Muscle of leg (tissue), 11 donors: ENCODE data around the gene PRPSAP1. TPM values are rescaled to one million over a fixed set of nuclear protein-coding genes. Genes with fewer than 3 reads are reported as not detected.

Experiments
- DNase-seq: peaks from one replicate; pipeline ENCODE4 v3.0.0; 2013
- H3K27ac ChIP-seq: one replicate; pipeline ENCODE4 v1.5.1; 2013; ENCODE audit warnings: mild to moderate bottlenecking, low read length, control low read depth
- H3K27me3 ChIP-seq: one replicate; pipeline ENCODE4 v1.6.1; 2013; ENCODE audit warnings: low read length; ENCODE audit not compliant: control insufficient read depth, insufficient read depth
- H3K36me3 ChIP-seq: one replicate; pipeline ENCODE4 v1.6.1; 2013; ENCODE audit warnings: low read length; ENCODE audit not compliant: control insufficient read depth, insufficient read depth
- H3K4me1 ChIP-seq: one replicate; pipeline ENCODE4 v1.6.1; 2013; ENCODE audit warnings: low read length; ENCODE audit not compliant: control insufficient read depth, insufficient read depth
- H3K4me3 ChIP-seq: one replicate; pipeline ENCODE4 v1.5.1; 2013; ENCODE audit warnings: low read length, control low read depth
- H3K9me3 ChIP-seq: replicated peaks from 2 replicates; pipeline ENCODE4 v1.6.1; 2013; ENCODE audit warnings: low read depth, low read length; ENCODE audit not compliant: control insufficient read depth
- WGBS: methylation state at CpG from one replicate; pipeline ENCODE4 v1.1.5; 2013; ENCODE audit warnings: missing lambda C conversion rate; ENCODE audit not compliant: insufficient coverage; 5-methylcytosine and 5-hydroxymethylcytosine counted together
- polyA plus RNA-seq, 8 donors: library from polyadenylated mRNA; unstranded; fragments of 120-200 nt; gene quantifications; one replicate each; pipeline versions ENCODE4 v1.2.1 to v1.2.3, GENCODE V29; 2013; ENCODE audit warnings: inconsistent platforms in 1 of 8, low replicate concordance in 1 of 8; ENCODE audit not compliant: insufficient read length in 8 of 8, insufficient read depth in 1 of 8
- total RNA-seq: library from RNA; stranded (reverse); fragments of 120-200 nt; gene quantifications from one replicate; pipeline ENCODE4 v1.2.4, GENCODE V29; 2013

PRPSAP1 gene
- total and polyA plus RNA-seq, 9 donors = 20.7 to 40.4 (median 32.5) TPM

DNA sequence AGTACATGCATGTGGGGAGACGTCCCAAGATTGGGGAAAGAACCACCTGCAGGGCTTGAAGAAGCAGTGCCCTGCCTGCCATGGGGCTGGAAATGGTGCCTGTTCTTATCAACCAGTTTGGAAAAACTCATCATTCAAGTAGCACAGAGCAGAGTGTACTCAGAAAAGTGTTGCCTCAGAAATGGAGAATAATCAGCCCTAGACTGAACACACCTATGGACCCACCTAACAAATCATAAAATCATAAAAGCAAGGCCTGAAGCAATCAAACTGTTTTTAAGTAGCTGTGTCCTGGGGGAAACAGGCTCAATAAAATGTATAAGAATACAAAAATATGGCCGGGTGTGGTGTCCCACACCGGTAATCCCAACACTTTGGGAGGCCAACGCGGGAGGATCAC is 56.8 kb downstream of the PRPSAP1 start:
- Histone ChIP-seq H3K4me1 (no peaks in the 10 kb centered on the region), H3K4me3 (no peak overlapping the region), H3K27me3 (no peaks in the 10 kb centered on the region), H3K27ac (no peak overlapping the region), H3K36me3 (peaks cover 10% of the 10 kb centered on the region), H3K9me3 (no peaks in the 10 kb centered on the region)
- no peak for DNase-seq
- 100% methylated on average over 1 of the region's 5 CpGs for WGBS

DNA sequence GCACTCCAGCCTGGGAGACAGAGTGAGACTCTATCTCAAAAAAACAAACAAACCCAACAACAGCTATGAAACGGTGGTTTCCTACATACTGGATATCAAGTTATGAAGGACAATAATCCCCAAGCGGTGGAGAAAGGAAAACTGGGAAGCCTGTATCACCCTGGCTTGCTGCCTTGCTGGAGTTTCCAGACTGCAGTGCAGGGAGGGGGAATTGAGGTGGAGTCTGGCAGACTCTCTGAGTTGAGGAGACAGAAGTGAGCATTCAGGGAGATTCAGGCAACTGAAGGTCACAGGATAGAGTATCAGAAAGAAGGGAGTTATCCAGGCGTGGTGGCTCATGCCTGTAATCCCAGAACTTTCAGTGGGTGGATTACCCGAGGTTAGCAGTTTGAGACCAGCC is 57.5 kb downstream of the PRPSAP1 start:
- H3K4me3 ChIP-seq = no peak overlapping the region
- H3K27me3 ChIP-seq = no peaks in the 10 kb centered on the region
- H3K9me3 ChIP-seq = no peaks in the 10 kb centered on the region
- no peak overlapping the region for H3K27ac ChIP-seq
- 42% methylated on average over 2 of the region's 4 CpGs for WGBS
- peaks cover 16% of the 10 kb centered on the region for H3K36me3 ChIP-seq
- peak; percentile 86 for DNase-seq
- H3K4me1 ChIP-seq = no peaks in the 10 kb centered on the region

DNA sequence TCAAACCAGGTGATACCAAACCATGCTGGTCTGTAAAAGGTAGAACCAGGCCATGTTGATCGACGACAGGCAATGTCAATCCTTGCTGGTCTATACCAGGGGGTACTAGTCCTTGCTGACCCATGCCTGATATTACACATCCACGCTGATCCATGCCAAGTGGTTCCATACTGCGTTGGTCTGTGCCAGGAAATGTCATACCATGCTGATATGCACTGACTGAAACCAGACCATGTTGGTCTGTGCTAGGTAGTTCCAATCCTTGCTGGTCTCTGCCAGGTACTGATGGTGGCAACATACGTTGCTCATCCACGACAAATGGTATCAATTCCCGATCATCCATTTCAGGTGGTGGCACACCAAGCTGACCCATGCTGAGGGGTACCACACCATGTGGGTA is 60.6 kb downstream of the PRPSAP1 start:
- Histone ChIP-seq H3K4me3 (no peak overlapping the region), H3K9me3 (no peaks in the 10 kb centered on the region), H3K27ac (no peak overlapping the region), H3K4me1 (no peaks in the 10 kb centered on the region), H3K27me3 (no peaks in the 10 kb centered on the region), H3K36me3 (peaks cover 25% of the 10 kb centered on the region)
- DNase-seq = no peak
- 95% methylated on average over 7 of the region's 7 CpGs for WGBS

- 94% methylated on average over 4 of the region's 4 CpGs for WGBS
- Histone ChIP-seq H3K4me3 (no peak overlapping the region), H3K27me3 (no peaks in the 10 kb centered on the region), H3K9me3 (no peaks in the 10 kb centered on the region), H3K27ac (no peak overlapping the region), H3K4me1 (no peaks in the 10 kb centered on the region), H3K36me3 (peaks cover 25% of the 10 kb centered on the region)
- DNase-seq = no peak
These were observed 61.1 kb downstream of the PRPSAP1 start for GRCh38 chr17:76292567-76292966.

- no peak overlapping the region for H3K4me3 ChIP-seq
- DNase-seq = no peak
- no peaks in the 10 kb centered on the region for H3K36me3 ChIP-seq
- no peak overlapping the region for H3K27ac ChIP-seq
- WGBS = 71% methylated on average over 23 of the region's 23 CpGs
- H3K9me3 ChIP-seq = no peaks in the 10 kb centered on the region
- H3K27me3 ChIP-seq = no peaks in the 10 kb centered on the region
- peaks cover 27% of the 10 kb centered on the region for H3K4me1 ChIP-seq
These were observed 71.9 kb downstream of the PRPSAP1 start for GRCh38 chr17:76281573-76282371.

- no peak for DNase-seq
- Histone ChIP-seq H3K27me3 (no peaks in the 10 kb centered on the region), H3K36me3 (no peaks in the 10 kb centered on the region), H3K27ac (no peak overlapping the region), H3K9me3 (no peaks in the 10 kb centered on the region), H3K4me3 (no peak overlapping the region), H3K4me1 (peaks cover 31% of the 10 kb centered on the region)
- 92% methylated on average over 13 of the region's 15 CpGs for WGBS
These were observed 73.1 kb downstream of the PRPSAP1 start for GRCh38 chr17:76280650-76281049.

- Histone ChIP-seq H3K4me1 (peaks cover 31% of the 10 kb centered on the region), H3K27ac (no peak overlapping the region), H3K4me3 (no peak overlapping the region)
These were observed 73.9 kb downstream of the PRPSAP1 start for GRCh38 chr17:76279742-76280287.

DNA sequence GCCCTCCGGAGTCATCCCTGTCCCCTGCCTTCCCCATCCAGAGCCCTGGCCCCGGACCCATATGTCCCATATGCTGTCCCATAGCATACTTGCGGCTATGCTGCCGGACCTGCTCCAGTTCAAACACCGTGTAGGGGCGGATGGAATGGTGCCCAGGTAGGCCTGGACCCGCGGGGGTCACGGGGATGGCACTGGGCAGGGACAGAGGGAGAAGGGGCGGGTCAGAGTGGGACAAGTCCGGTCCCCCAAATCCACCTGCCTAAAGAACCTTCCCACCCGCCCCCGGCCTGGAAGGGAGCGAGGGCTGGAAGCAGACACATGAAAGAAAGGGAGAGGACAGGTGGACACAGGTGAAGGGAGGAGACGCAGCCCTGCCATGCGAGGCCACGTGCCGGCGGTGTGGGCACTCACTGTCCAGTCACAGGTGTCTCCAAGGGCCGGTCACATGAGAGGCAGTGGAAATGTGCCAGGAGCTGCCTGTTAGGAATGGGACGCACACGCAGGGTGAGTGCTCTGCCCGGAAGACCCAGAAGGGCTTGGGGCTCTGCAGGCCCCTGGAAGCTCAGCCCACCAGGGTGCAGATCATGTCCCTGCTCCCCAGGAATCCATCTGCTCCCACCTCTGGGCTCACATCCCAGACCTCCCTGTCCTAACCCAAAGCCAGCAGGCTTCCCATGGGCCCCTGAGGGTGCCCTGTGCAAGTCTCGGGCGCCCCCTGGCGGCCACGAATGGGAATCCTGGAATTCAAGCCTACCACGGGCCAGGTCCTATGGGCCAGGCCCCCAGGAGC is 74.6 kb downstream of the PRPSAP1 start:
- Histone ChIP-seq H3K27ac (no peak overlapping the region), H3K4me3 (no peak overlapping the region), H3K9me3 (no peaks in the 10 kb centered on the region), H3K4me1 (peaks cover 31% of the 10 kb centered on the region), H3K36me3 (no peaks in the 10 kb centered on the region), H3K27me3 (no peaks in the 10 kb centered on the region)
- 46% methylated on average over 20 of the region's 28 CpGs for WGBS
- peak; percentile 89 for DNase-seq

More at GRCh38 chr17:76279742-76280287, 73.9 kb downstream of the PRPSAP1 start:
- no peaks in the 10 kb centered on the region for H3K9me3 ChIP-seq
- H3K36me3 ChIP-seq = no peaks in the 10 kb centered on the region
- DNase-seq = no peak
- no peaks in the 10 kb centered on the region for H3K27me3 ChIP-seq
- WGBS = 81% methylated on average over 5 of the region's 15 CpGs

DNA sequence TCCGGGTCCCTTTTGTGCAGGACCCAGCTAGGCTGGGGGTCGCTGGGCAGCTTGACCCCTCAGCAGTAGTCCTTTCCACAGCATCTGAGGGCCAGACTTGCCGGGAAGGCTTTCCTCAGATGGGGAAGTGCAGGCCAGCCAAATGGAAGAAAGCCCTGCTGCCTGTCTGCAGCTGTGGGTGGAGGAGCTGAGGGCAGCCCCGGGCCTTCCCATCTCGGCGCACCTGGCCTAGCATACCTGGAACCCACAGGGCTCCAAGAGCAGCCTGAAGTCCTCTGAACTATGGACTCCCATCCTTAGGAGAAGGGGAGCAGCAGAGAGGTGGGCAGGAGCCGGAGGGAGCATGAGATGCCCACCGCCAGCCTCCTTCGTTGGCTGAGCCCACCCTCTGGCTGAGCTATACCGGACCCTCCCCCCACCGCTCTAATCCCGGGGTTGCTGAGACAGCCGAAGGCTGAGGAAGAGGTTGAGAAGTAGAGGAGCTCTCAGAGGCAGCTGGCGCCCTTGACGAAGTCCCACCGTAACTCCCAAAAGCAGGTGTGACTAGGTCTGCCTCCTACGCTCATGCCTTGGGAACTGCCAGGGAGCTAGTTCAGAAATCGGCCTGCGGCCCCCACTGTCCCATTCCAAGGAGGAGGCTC is 75.3 kb downstream of the PRPSAP1 start:
- H3K4me3 ChIP-seq = no peak overlapping the region
- no peak for DNase-seq
- H3K36me3 ChIP-seq = no peaks in the 10 kb centered on the region
- no peak overlapping the region for H3K27ac ChIP-seq
- H3K4me1 ChIP-seq = peaks cover 36% of the 10 kb centered on the region
- WGBS = 81% methylated on average over 19 of the region's 19 CpGs
- H3K9me3 ChIP-seq = no peaks in the 10 kb centered on the region
- H3K27me3 ChIP-seq = no peaks in the 10 kb centered on the region
